C4-2B (cell line): Measurements from ENCODE around the gene SEH1L.

ENCODE experiments used
- H3K27ac ChIP-seq: fragments of 450-650 bp; 2 replicates; pipeline ENCODE4 v1.5.1; 2017
- ZFX ChIP-seq: fragments of 450-650 bp; IDR thresholded peaks from 2 replicates; pipeline ENCODE4 v1.6.1; 2017
- TF ChIP-seq, protein P1 (sequence below): fragments of 450-650 bp; conservative IDR thresholded peaks from 2 replicates; pipeline ENCODE4 v1.5.1; 2017; ENCODE audit warnings: mild to moderate bottlenecking

SEH1L gene

DNA sequence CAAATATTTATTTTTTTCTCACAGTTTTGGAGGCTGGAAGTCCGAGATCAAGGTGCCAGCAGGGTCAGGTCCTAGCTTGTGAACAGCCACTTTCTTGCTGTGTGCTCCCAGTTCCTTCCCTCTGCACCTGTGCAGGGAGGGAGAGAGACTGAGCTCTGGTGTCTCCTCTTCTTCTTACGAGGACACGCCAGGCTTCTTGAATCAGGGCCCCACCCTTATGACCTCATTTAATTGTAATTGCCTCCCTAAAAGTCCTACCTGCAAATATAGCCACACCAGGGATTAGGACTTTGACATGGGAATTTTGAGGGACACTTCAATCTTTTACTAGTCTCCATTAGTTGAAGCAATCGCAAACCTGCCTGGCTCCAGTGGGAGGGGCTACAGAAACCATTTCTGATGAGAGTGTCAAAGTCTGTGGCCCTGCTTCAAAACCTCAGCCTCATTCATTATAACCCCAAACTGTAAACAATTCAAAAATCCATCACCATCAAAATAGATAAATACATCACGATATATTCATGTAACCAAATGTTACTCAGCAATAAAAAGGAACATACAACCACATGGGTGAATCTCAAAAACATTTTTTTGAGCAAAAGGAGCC is 18.2 kb upstream of the SEH1L start:
- no peak overlapping the region for H3K27ac ChIP-seq
- TF ChIP-seq, protein P1, sequence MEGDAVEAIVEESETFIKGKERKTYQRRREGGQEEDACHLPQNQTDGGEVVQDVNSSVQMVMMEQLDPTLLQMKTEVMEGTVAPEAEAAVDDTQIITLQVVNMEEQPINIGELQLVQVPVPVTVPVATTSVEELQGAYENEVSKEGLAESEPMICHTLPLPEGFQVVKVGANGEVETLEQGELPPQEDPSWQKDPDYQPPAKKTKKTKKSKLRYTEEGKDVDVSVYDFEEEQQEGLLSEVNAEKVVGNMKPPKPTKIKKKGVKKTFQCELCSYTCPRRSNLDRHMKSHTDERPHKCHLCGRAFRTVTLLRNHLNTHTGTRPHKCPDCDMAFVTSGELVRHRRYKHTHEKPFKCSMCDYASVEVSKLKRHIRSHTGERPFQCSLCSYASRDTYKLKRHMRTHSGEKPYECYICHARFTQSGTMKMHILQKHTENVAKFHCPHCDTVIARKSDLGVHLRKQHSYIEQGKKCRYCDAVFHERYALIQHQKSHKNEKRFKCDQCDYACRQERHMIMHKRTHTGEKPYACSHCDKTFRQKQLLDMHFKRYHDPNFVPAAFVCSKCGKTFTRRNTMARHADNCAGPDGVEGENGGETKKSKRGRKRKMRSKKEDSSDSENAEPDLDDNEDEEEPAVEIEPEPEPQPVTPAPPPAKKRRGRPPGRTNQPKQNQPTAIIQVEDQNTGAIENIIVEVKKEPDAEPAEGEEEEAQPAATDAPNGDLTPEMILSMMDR, result no peak
- TF ChIP-seq ZFX, result no peak

DNA sequence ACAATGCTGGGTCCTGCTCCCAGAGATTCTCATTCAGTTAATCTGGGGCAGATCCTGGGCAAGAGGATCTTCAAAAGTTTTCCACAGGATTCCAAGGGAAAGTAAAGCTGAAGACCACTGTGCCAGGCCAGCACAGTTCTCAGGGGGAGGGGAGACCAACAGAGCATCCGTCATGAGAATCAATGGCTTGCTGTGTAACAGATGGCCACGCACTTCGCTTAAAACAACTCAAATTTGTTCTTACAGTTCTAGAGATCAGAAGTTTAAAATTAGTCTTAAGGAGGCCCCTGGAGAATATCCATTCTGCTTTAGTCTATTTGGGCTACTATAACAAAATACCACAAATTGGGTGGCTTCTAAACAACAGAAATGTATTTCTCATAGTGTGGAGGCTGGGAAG is 17.4 kb upstream of the SEH1L start:
- H3K27ac ChIP-seq, result no peak overlapping the region
- TF ChIP-seq, protein P1, result no peak
- TF ChIP-seq ZFX, result no peak

DNA sequence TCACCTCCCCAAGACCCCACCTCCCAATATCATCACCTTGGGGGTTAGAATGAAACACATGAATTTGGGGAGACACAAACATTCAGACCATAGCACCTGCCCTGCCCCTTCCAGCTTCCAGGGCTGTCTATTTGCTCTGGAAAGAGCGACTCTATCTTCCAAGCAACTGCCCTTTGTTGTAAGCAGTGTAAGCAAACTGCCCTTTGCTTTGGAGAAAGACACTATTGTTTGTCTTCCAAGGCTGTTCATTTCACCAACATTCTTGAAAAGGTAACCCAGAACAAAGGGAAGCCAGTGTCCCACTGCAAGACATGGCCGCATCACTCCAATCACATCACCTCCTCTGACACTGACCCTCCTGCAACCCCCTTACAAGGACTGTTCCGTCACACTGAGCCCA is 16.9 kb upstream of the SEH1L start:
- H3K27ac ChIP-seq, result no peak overlapping the region
- TF ChIP-seq, protein P1, result no peak
- no peak for TF ChIP-seq ZFX

DNA sequence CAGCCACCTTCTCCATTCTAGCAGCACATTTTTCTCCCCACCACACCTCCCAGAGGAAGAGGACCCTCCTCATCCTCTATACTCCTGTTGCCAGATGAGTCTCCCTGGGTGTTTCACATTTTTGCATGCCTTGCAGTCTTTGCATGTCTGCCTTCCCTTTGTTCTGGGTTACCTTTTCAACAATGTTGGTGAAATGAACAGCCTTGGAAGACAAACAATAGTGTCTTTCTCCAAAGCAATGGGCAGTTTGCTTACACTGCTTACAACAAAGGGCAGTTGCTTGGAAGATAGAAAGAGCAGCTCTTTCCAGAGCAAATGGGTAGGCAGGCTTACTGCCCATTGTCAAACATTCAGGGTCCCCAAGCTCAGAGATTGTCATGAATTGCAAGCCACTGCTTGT is 14.5 kb upstream of the SEH1L start:
- TF ChIP-seq, protein P1, result no peak
- no peak for TF ChIP-seq ZFX
- H3K27ac ChIP-seq, result no peak overlapping the region

DNA sequence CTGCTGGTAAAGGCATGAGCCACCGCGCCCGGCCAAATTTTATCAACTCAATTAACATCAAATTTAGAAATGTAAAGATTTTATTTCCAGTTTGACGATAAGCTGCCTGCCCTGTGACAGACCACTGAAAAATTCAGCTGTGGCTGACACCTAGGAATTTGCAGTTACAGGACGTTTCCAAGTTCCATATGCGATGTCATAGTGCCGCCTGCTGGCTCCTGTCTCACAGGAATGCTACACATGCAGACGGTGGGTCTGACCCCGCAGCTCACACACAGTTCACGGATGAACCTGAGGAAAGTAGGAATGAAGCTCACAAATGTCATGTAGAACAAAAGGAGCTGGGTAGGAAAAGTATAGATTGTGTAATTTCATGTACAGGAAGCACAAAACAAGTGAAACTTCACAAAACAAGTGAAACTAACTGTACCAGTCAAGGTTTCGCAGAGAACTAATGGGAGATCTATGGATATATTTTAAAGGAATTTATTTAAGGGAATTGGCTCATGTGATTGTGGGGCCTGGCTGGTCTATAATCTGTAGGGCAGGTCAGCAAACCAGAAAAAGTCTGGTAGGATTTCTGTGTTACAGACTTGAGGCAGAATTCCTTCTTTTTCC is 13.2 kb upstream of the SEH1L start:
- no peak overlapping the region for H3K27ac ChIP-seq
- no peak for TF ChIP-seq ZFX
- TF ChIP-seq, protein P1, result peak; percentile 96

DNA sequence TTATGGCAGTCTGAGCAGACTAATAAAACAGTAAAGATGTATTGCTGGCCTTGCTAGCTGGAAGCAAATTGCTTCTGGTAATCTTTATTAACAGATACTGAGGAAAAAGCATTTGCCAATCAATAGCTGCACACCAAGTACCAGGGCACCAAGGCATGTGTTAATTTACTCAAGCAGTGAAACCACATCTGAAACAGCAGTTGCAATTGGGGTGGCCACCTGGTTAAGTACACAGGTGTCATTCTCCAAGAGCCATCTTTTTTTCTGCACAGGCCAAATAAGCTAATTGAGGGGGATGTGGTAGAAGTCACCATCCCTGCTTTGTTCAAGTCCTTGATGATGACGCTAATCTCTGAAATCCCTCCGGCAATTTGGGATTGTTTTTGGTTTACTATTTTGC is 8.6 kb upstream of the SEH1L start:
- TF ChIP-seq, protein P1, result no peak
- no peak for TF ChIP-seq ZFX
- no peak overlapping the region for H3K27ac ChIP-seq

DNA sequence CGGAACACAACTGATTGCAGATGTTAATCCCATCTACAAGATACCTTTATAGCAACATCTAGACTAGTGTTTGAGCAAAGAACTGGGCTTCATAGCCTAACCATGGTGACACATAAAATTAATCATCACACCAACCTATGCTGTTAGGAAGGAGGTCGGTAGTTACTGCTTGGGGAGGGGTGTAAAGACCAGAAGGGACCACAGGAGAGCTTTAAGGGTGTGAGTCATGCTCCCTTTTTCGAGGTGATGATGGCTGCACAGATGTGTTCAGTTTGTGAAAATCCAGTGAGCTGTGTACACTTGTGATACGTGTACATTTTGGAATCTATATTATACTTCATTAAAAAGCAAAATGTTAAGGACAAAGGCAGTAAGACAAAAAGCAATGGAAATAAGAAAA is 4.6 kb upstream of the SEH1L start:
- TF ChIP-seq, protein P1, result no peak
- TF ChIP-seq ZFX, result no peak

More for the DNA sequence above, 4.6 kb upstream of the SEH1L start:
- H3K27ac ChIP-seq, result no peak overlapping the region
